Glutamatergic neuron (in vitro differentiated cells): ENCODE results near the gene GSTK1. TPM values are rescaled to one million over a fixed set of nuclear protein-coding genes. Genes with fewer than 3 reads are reported as not detected.

Source experiments
- DNase-seq: peaks from one replicate; pipeline ENCODE4 v3.0.0; 2022
- H3K27ac Mint-ChIP-seq: one replicate; pipeline ENCODE4 v1.8.0; 2020; ENCODE audit warnings: mild to moderate bottlenecking, mixed read lengths, inconsistent platforms; ENCODE audit not compliant: unreplicated experiment
- H3K27me3 Mint-ChIP-seq: one replicate; pipeline ENCODE4 v1.8.0; 2020; ENCODE audit warnings: mild to moderate bottlenecking, moderate library complexity, mixed read lengths, inconsistent platforms; ENCODE audit not compliant: unreplicated experiment
- H3K36me3 Mint-ChIP-seq: one replicate; pipeline ENCODE4 v1.8.0; 2020; ENCODE audit warnings: mild to moderate bottlenecking, mixed read lengths, inconsistent platforms; ENCODE audit not compliant: unreplicated experiment
- H3K4me1 Mint-ChIP-seq: one replicate; pipeline ENCODE4 v1.8.0; 2020; ENCODE audit warnings: mild to moderate bottlenecking, low read depth, mixed read lengths, inconsistent platforms; ENCODE audit not compliant: unreplicated experiment
- H3K4me3 Mint-ChIP-seq: one replicate; pipeline ENCODE4 v1.8.0; 2020; ENCODE audit warnings: mild to moderate bottlenecking, mixed read lengths, inconsistent platforms; ENCODE audit not compliant: unreplicated experiment
- H3K9me3 Mint-ChIP-seq: one replicate; pipeline ENCODE4 v1.8.0; 2020; ENCODE audit warnings: mild to moderate bottlenecking, moderate library complexity, mixed read lengths, inconsistent platforms; ENCODE audit not compliant: unreplicated experiment
- CTCF ChIP-seq: fragments of 200-600 bp; sonication (generic); IDR thresholded peaks from one replicate; pipeline ENCODE4 v1.5.0; 2021; ENCODE audit not compliant: partially characterized antibody, unreplicated experiment
- total RNA-seq: library from RNA; stranded (reverse); fragmentation: NEBNext Ultra II Directional; extraction: Animal tissue kit (Norgen Biotek cat#: 25700); gene quantifications from one replicate; pipeline ENCODE4 v1.2.1, GENCODE V29; 2021; ENCODE audit not compliant: unreplicated experiment

The GSTK1 gene
- total RNA-seq, 1 donor from 2014 or later: 48.6 TPM

- Mint-ChIP-seq H3K4me1 (no peaks in the 10 kb centered on the region), H3K36me3 (peaks cover 2% of the 10 kb centered on the region), H3K27ac (no peak overlapping the region)
Observed at GRCh38 chr7:143299840-143300239, 36.6 kb downstream of the GSTK1 start.

GRCh38 chr7:143300959-143301935 is 38.0 kb downstream of the GSTK1 start:
- Mint-ChIP-seq H3K27me3 (no peaks in the 10 kb centered on the region), H3K36me3 (peaks cover 5% of the 10 kb centered on the region), H3K4me3 (no peak overlapping the region), H3K9me3 (no peaks in the 10 kb centered on the region), H3K4me1 (no peaks in the 10 kb centered on the region), H3K27ac (no peak overlapping the region)
- DNase-seq: no peak
- no peak for TF ChIP-seq CTCF

More at GRCh38 chr7:143299840-143300239, 36.6 kb downstream of the GSTK1 start:
- H3K9me3 Mint-ChIP-seq: no peaks in the 10 kb centered on the region
- H3K27me3 Mint-ChIP-seq: no peaks in the 10 kb centered on the region
- TF ChIP-seq CTCF: peak; percentile 68
- H3K4me3 Mint-ChIP-seq: no peak overlapping the region
- peak; percentile 67 for DNase-seq

GRCh38 chr7:143303733-143304132 is 40.5 kb downstream of the GSTK1 start:
- no peak for TF ChIP-seq CTCF
- H3K4me1 Mint-ChIP-seq: no peaks in the 10 kb centered on the region
- DNase-seq: no peak
- no peak overlapping the region for H3K4me3 Mint-ChIP-seq
- H3K27ac Mint-ChIP-seq: no peak overlapping the region
- no peaks in the 10 kb centered on the region for H3K27me3 Mint-ChIP-seq
- peaks cover 6% of the 10 kb centered on the region for H3K9me3 Mint-ChIP-seq
- H3K36me3 Mint-ChIP-seq: peaks cover 5% of the 10 kb centered on the region

DNA sequence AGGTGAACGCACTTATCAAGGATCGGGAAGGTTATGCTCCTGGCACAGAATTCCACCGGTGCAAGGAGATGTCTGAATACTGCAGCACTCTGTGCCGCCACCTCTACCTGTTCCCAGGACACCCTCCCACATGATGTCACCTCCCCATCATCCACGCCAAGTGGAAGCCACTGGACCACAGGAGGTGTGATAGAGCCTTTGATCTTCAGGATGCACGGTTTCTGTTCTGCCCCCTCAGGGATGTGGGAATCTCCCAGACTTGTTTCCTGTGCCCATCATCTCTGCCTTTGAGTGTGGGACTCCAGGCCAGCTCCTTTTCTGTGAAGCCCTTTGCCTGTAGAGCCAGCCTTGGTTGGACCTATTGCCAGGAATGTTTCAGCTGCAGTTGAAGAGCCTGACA is 41.7 kb downstream of the GSTK1 start:
- H3K4me3 Mint-ChIP-seq: no peak overlapping the region
- no peak for DNase-seq
- H3K4me1 Mint-ChIP-seq: no peaks in the 10 kb centered on the region
- peaks cover 6% of the 10 kb centered on the region for H3K9me3 Mint-ChIP-seq
- TF ChIP-seq CTCF: no peak
- no peaks in the 10 kb centered on the region for H3K27me3 Mint-ChIP-seq
- peaks cover 5% of the 10 kb centered on the region for H3K36me3 Mint-ChIP-seq
- H3K27ac Mint-ChIP-seq: peak overlapping the region; percentile 21
